HS-5 (cell line): ENCODE measurements around the gene FKBP8.
"Not testable (repeated sequence)": the region's sequence is repeated elsewhere in the genome, so short reads cannot be mapped to it uniquely, and the experiment has no call there.

Source experiments
- DNase-seq: peaks from one replicate; pipeline ENCODE4 v3.0.0-alpha.2; 2012; ENCODE audit warnings: low read depth

Gene FKBP8

GRCh38 chr19:18542941-18543813, at the start of gene FKBP8:
TSS of gene FKBP8 (minus strand) at chr19:18543573. CDS start at chr19:18541970, 1,603 bp downstream.
- peak; percentile 29 for DNase-seq

- DNase-seq = not testable (repeated sequence)
These were observed 49.4 kb upstream of the FKBP8 start for GRCh38 chr19:18592732-18593131.

- no peak for DNase-seq
These were observed 48.5 kb upstream of the FKBP8 start for GRCh38 chr19:18591735-18592385.

GRCh38 chr19:18590273-18591272, 47.2 kb upstream of the FKBP8 start:
- no peak for DNase-seq

- peak; percentile 32 for DNase-seq
These were observed 46.3 kb upstream of the FKBP8 start for GRCh38 chr19:18589380-18590272.

- peak; percentile 48 for DNase-seq
These were observed 45.4 kb upstream of the FKBP8 start, which contains the start of gene REX1BD for GRCh38 chr19:18588611-18589379. TSS of gene REX1BD (plus strand) at chr19:18588798. CDS start at chr19:18588802, 4 bp downstream.

- DNase-seq = peak; percentile 19
These were observed 44.7 kb upstream of the FKBP8 start for GRCh38 chr19:18587962-18588610.

- DNase-seq = no peak
These were observed 44.2 kb upstream of the FKBP8 start for GRCh38 chr19:18587561-18587960.

GRCh38 chr19:18586306-18586705, 42.9 kb upstream of the FKBP8 start:
- DNase-seq = no peak

GRCh38 chr19:18580311-18580710, 36.9 kb upstream of the FKBP8 start:
- DNase-seq = no peak

- no peak for DNase-seq
These were observed 34.1 kb upstream of the FKBP8 start for GRCh38 chr19:18577365-18577914.

GRCh38 chr19:18576383-18576782, 33.0 kb upstream of the FKBP8 start:
- DNase-seq = no peak

GRCh38 chr19:18574691-18575291, 31.4 kb upstream of the FKBP8 start:
- no peak for DNase-seq

- peak; percentile 79 for DNase-seq
These were observed 28.4 kb upstream of the FKBP8 start, which contains the start of gene UBA52 for GRCh38 chr19:18571564-18572344. TSS of gene UBA52 (plus strand) at chr19:18571857. CDS start at chr19:18573301, 1,444 bp downstream.

- no peak for DNase-seq
These were observed 25.0 kb upstream of the FKBP8 start for GRCh38 chr19:18568367-18568766.

GRCh38 chr19:18566953-18567352, 23.6 kb upstream of the FKBP8 start:
- DNase-seq = no peak

- DNase-seq = no peak
These were observed 18.7 kb upstream of the FKBP8 start for GRCh38 chr19:18562086-18562485.

- DNase-seq = no peak
These were observed 16.3 kb upstream of the FKBP8 start for GRCh38 chr19:18559685-18560084.
